ELR (cell line): Measurements from ENCODE around the gene FGFR1OP2.
"Not testable (repeated sequence)": the region's sequence is repeated elsewhere in the genome, so short reads cannot be mapped to it uniquely, and the experiment has no call there.

Source experiments
- DNase-seq: peaks from one replicate; pipeline ENCODE4 v3.0.0-alpha.2; 2015; ENCODE audit warnings: low read depth

FGFR1OP2 gene

GRCh38 chr12:26937863-26938700 is at the start of gene FGFR1OP2, which contains the start of gene INTS13:
FGFR1OP2 (plus strand) TSS chr12:26938470; CDS start chr12:26954159, 15,689 bp downstream.
INTS13 (minus strand) TSS chr12:26937981; CDS start chr12:26936803, 1,178 bp downstream.
- DNase-seq: peak; percentile 100

DNA sequence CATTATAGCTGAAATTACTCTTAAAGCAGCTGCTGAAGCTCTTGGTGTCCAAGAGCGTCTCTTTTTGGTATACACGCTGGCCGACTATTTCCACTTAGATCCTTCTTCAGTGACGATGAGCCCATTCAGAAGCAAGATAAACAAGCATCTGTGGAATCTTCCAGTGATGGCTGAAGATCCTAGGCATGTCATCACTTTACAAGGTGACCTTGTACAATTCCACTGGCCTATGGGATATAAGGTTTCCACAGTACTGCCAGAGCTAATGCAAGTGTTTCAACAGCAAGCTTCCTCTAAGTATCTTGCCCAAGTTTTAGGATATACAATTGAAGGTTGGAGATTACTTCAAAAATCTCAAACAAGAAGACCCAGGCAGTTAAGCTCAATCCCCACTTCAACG is 47.5 kb upstream of the FGFR1OP2 start:
- DNase-seq: no peak

- DNase-seq: no peak
Measured at GRCh38 chr12:26891704-26892103, 46.6 kb upstream of the FGFR1OP2 start.

DNA sequence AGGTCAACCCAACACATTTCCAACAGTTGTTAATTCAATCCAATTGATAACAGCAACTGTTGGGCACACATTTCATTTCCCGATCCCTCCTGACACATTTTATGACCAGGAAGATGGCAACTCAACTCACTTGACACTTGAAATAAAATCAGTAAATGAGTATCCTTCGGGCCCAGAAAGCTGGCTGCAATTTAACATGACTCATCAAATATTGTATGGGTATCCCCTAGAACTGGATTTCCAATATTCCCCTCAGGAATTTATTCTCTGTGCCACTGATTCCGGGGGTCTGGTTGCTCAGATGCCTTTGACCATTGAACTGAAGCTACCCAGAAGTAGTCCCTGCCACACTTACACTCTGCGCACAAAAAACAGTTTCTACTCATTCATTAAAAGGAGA is 42.6 kb upstream of the FGFR1OP2 start:
- no peak for DNase-seq

DNA sequence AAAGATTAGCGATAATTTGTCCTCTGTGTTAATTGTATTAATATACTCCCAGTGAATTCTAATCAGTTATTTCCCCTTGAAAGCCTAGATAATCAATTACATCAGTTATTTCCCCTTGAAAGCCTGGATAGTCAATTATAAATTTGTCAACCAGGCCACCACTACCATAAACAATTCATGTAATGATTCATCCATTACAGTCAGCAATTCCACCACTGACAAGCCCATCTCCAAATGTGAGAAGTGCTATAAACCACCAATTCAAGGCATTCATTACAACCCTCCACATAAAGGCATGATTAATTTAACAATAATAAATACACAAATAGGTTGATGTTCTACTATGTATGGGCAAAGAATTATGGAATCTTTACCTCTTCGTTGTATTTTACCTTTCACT is 41.4 kb upstream of the FGFR1OP2 start:
- DNase-seq: peak; percentile 25

DNA sequence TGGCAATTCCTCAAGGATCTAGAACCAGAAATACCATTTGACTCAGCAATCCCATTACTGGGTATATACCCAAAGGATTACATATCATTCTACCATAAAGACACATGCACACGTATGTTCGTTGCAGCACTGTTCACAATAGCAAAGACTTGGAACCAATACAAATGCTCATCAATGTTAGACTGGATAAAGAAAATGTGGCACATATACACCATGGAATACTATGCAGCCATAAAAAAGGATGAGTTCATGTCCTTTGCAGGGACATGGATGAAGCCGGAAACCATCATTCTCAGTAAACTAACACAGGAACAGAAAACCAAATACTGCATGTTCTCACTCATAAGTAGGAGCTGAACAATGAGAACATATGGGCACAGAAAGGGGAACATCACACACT is 34.9 kb upstream of the FGFR1OP2 start:
- DNase-seq: not testable (repeated sequence)

DNA sequence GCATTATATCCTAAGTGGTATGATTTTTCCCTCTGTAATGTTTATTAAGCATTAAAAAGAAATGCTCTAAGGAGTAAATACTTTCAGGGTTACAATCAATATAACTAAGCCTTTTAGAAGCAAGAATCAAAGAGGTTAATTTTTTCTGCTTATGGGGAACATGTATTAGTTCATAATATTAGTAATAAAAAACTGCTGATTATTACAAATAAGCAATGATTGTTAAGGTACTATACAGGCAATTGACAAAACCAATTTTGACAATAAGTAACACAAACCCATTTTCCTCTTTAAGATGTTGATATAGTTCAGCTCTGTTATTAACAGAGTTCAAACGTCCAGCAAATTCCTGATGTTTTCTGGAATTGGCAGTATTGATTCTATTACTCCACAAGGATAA is 32.2 kb upstream of the FGFR1OP2 start:
- no peak for DNase-seq

- no peak for DNase-seq
Measured at GRCh38 chr12:26906704-26907103, 31.6 kb upstream of the FGFR1OP2 start.

DNA sequence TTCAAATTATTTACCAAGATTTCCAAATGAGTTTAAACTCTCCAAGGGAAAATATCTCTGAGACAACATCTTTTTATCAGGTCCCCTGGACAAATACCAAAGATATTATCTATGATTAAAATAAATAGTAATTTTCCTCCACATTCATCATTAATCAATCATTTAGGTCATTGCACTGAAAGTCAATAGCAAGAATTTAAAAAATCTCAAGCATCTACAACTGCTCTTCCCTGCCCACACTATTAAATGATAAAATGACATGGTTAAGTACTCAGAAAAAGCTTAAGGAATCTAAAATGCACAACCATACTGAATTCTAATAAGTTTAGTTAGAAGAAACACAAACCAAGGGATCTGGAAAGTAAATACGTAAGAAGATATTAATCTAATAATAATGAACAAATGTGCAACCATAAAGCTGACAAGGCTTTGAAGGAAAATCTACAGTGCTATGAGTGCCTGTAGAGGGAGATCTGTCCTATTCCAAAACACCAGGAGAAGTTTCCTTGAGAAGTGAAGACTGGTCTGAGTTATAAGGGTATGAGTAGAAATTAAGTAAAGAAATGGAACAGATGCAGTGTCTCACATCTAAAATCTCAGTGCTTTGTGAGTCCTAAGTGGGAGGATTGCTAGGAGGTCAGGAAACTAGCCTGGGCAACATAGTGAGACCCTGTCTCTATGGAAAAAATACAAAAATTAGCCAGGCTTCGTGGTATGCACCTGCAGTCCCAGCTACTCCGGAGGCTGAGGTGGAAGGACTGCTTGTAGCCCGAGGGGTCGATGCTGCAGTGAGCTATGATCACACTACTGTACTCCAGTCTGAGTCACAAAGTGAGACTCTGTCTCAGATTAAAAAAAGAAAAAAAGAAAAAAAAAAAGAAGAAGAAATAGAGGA is 19.7 kb upstream of the FGFR1OP2 start:
- DNase-seq: peak; percentile 42

- no peak for DNase-seq
Measured at GRCh38 chr12:26919216-26919555, 19.1 kb upstream of the FGFR1OP2 start.

- no peak for DNase-seq
Measured at GRCh38 chr12:26921886-26922285, 16.4 kb upstream of the FGFR1OP2 start.

- no peak for DNase-seq
Measured at GRCh38 chr12:26928661-26929060, 9.6 kb upstream of the FGFR1OP2 start.

GRCh38 chr12:26929590-26929989 is 8.7 kb upstream of the FGFR1OP2 start:
- DNase-seq: no peak

DNA sequence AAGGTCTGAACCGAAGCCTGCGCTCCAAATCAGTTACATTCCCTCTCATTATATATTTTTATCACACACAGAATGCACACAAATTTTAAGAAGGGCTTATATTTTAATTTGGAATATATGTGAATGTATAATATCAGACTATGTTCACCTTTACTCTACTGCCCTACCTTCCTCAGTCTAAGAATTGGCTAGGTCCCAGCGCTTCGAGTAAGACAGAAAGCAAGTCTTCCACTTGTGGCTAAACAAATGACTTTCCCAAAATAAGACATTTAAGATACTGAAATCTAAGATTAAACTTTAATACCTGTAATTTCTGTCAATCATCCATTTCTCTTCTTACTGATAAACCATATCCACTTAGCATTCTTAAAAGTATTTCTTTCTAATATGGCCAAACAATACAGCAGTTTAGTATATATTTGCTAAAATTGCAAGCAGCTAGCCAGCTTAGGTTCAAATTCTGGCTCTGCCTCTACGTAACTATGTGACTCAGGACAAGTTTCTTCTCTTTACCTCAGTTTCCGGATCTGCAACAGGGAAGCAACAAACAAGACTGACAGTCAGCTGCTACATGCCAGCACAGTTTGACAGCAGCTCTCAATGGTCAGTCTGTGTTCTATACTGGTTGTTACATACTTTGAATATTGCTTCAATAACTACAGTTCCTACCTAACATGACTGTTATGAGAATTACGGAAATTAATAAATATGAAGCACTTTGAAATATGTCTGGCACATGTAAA is 2.5 kb upstream of the FGFR1OP2 start:
- DNase-seq: no peak

GRCh38 chr12:26936559-26937442 is 1.5 kb upstream of the FGFR1OP2 start:
- DNase-seq: peak; percentile 32

DNA sequence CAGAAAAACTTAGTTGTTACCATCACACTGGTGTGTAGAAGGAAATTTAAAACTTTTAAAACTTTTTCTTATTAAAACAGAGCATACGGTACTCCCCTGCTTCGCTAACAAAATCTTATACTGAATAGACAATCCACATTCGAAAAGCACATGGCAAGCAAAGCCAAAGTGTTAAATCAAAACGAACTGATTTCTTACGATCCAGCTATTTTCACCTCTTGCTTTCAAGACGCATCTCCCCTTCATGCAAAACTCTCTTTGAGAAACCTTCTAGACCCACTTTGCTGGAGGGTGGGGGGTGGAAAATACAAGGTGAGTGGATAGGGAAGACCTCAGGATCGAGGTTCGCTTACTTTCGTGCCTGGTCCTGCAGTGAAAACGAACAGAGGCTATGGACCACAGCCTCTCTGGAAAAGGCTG is 817 bp upstream of the FGFR1OP2 start:
- no peak for DNase-seq

DNA sequence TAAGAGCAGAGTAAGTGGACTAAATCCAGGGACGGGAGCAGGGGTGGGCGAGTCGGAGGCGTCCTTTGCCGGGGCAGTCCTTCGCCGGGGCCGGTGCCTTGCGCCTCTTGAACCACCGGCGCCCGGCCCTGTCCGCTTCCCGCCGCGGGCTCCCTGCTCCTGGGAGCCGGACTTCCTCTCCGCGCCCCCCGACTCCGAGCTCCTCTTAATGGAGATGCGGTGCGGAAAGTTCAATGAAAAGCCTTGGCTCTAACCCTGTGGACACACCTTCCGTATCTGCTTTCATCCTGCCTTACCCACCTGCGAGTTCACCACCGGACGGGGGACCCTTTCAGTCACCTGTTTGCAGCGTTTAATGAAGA is 412 bp downstream of the FGFR1OP2 start:
- DNase-seq: peak; percentile 62

- DNase-seq: peak; percentile 43
Measured at GRCh38 chr12:26939192-26939832, 1.0 kb downstream of the FGFR1OP2 start.

DNA sequence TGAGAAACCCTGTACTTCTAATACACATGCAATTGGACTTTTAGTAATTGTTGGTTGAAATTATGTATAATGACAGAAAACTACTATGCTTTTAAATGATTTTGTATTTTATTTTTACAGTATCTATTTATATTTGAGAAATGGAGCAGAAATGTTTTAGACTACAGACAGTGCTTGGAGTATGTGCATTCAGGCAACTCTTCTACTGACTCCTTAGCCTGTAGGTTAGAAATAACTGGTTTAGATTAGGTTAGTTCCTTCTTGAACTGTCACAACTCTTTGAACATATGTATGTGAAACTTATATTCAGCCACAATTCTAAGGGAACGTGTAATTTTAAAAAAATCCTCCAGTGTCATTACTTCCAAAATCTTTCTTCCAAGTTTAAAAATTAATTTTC is 1.7 kb downstream of the FGFR1OP2 start:
- DNase-seq: no peak

- peak; percentile 44 for DNase-seq
Measured at GRCh38 chr12:26940516-26941214, 2.4 kb downstream of the FGFR1OP2 start.
